Keratinocyte (primary cell): ENCODE results near the gene DENND6B. TPM values are rescaled to one million over a fixed set of nuclear protein-coding genes. Genes with fewer than 3 reads are reported as not detected.

Source experiments
- DNase-seq: peaks from one replicate; pipeline ENCODE4 v3.0.0-alpha.2; 2011; ENCODE audit warnings: low read depth, missing footprints, low spot score
- FAIRE-seq: peaks from 2 replicates; lab custom pipeline; 2011; peaks lifted over from hg19 to GRCh38; lab: Jason Lieb, UNC
- H2AFZ ChIP-seq: 2 replicates; pipeline ENCODE4 v1.6.0; 2012; ENCODE audit warnings: low read length, control low read depth, inconsistent platforms; ENCODE audit not compliant: control insufficient read depth
- H3K27ac ChIP-seq: 2 replicates; pipeline ENCODE4 v1.5.1; 2011; ENCODE audit warnings: low read length; ENCODE audit not compliant: control insufficient read depth, insufficient read depth
- H3K27me3 ChIP-seq: 3 replicates; pipeline ENCODE4 v1.6.0; 2011; ENCODE audit warnings: low read length; ENCODE audit not compliant: control insufficient read depth, insufficient read depth; ENCODE audit errors: extremely low read depth
- H3K36me3 ChIP-seq, 2 experiments: 2 replicates in 1 of 2; 3 replicates in 1 of 2; pipeline ENCODE4 v1.5.1; 2011; ENCODE audit warnings: low read length in 2 of 2, mild to moderate bottlenecking in 1 of 2; ENCODE audit not compliant: control insufficient read depth in 2 of 2, insufficient read depth in 2 of 2; ENCODE audit errors: extremely low read depth in 1 of 2
- H3K4me1 ChIP-seq: 3 replicates; pipeline ENCODE4 v1.5.1; 2011; ENCODE audit warnings: low read length; ENCODE audit not compliant: control insufficient read depth, insufficient read depth; ENCODE audit errors: extremely low read depth
- H3K4me2 ChIP-seq: 3 replicates; pipeline ENCODE4 v1.6.0; 2011; ENCODE audit warnings: low read depth, low read length; ENCODE audit not compliant: control insufficient read depth, insufficient read depth; ENCODE audit errors: extremely low read depth
- H3K4me3 ChIP-seq, 3 experiments: fragments of 200-600 bp in 1 of 3; sonication (generic) in 1 of 3; 2 replicates in 2 of 3; 3 replicates in 1 of 3; pipeline ENCODE4 v1.5.1; 2011 to 2016; ENCODE audit warnings: low read length in 3 of 3, mild to moderate bottlenecking in 3 of 3, control low read depth in 2 of 3, inconsistent platforms in 1 of 3, low read depth in 1 of 3, mixed read lengths in 1 of 3, mixed run types in 1 of 3, moderate library complexity in 1 of 3; ENCODE audit not compliant: control insufficient read depth in 2 of 3, insufficient read depth in 2 of 3; ENCODE audit errors: extremely low read depth in 1 of 3
- H3K79me2 ChIP-seq: 2 replicates; pipeline ENCODE4 v1.6.0; 2012; ENCODE audit warnings: low read length; ENCODE audit not compliant: control insufficient read depth, insufficient read depth
- H3K9ac ChIP-seq: 3 replicates; pipeline ENCODE4 v1.6.0; 2011; ENCODE audit warnings: low read length; ENCODE audit not compliant: control insufficient read depth, insufficient read depth; ENCODE audit errors: extremely low read depth
- H3K9me1 ChIP-seq: 3 replicates; pipeline ENCODE4 v1.6.0; 2011; ENCODE audit warnings: low read length; ENCODE audit not compliant: control insufficient read depth, insufficient read depth; ENCODE audit errors: extremely low read depth
- H3K9me3 ChIP-seq: 2 replicates; pipeline ENCODE4 v1.5.1; 2012; ENCODE audit warnings: low read depth, low read length; ENCODE audit not compliant: control insufficient read depth
- H4K20me1 ChIP-seq: 3 replicates; pipeline ENCODE4 v1.6.0; 2011; ENCODE audit warnings: low read length; ENCODE audit not compliant: control insufficient read depth, insufficient read depth; ENCODE audit errors: extremely low read depth
- CTCF ChIP-seq, 3 experiments: IDR thresholded peaks in 1 of 3; conservative IDR thresholded peaks in 1 of 3; optimal IDR thresholded peaks in 1 of 3; 2 replicates in 2 of 3; 3 replicates in 1 of 3; pipeline versions ENCODE3 to v1.5.1; 2011; ENCODE audit warnings: low read length in 3 of 3, mild to moderate bottlenecking in 3 of 3, moderate library complexity in 2 of 3, control low read depth in 1 of 3, inconsistent platforms in 1 of 3; ENCODE audit not compliant: insufficient read depth in 2 of 3; ENCODE audit errors: extremely low read depth in 1 of 3
- EZH2 ChIP-seq: IDR thresholded peaks from one replicate; pipeline ENCODE4 v1.6.1; 2012; ENCODE audit warnings: inconsistent platforms, mild to moderate bottlenecking, low read length, moderate library complexity
- dilution Hi-C: fragments of 300-500 bp; cut with MboI; formaldehyde crosslinking; loops from one replicate; pipeline ENCODE4 v1.7.0; 2020; ENCODE audit warnings: low sequenced_read_pairs; ENCODE audit not compliant: extremely low pct_ligation_motif_present
- polyA plus RNA-seq, 5 experiments: library from polyadenylated mRNA; depleted of rRNA in 3 of 5; stranded (reverse) in 3 of 5; stranded (forward) in 1 of 5; unstranded in 1 of 5; fragments of >200 nt; gene quantifications; 1 replicate in 1 of 5; 2 replicates in 3 of 5; 3 replicates in 1 of 5; pipeline versions ENCODE4 v1.2.1 to v1.2.3, GENCODE V29; 2011 to 2012; ENCODE audit warnings: missing spikeins in 2 of 5, low read depth in 1 of 5, low replicate concordance in 1 of 5

The DENND6B gene
- polyA plus RNA-seq, 1 donor (not counting 4 experiments of a cell fraction or from before 2014, with no cell fraction given): 0.94 TPM

- H3K4me2 ChIP-seq: no peak overlapping the region
- H3K4me1 ChIP-seq: no peaks in the 10 kb centered on the region
- H3K79me2 ChIP-seq: peaks cover 76% of the 10 kb centered on the region
- no peak overlapping the region for H3K4me3 ChIP-seq
- FAIRE-seq (peak; percentile 13), DNase-seq (no peak)
- no peaks in the 10 kb centered on the region for H3K9me3 ChIP-seq
- dilution Hi-C loops: no loop called here
- no peak overlapping the region for H2AFZ ChIP-seq
- peaks cover 4% of the 10 kb centered on the region for H3K9me1 ChIP-seq
- H3K9ac ChIP-seq: no peak overlapping the region
- peaks cover 12% of the 10 kb centered on the region for H4K20me1 ChIP-seq
- no peak for TF ChIP-seq EZH2
- no peak for TF ChIP-seq CTCF (optimal IDR thresholded peaks at IDR 0.05 in 1 of 3, IDR thresholded peaks at IDR 0.05 in 1 of 3, conservative IDR thresholded peaks at IDR 0.05 in 1 of 3; ENCODE audit: extremely low read depth in 1 of 3, insufficient read depth in 2 of 3, low read length in 3 of 3)
- peaks cover 13 to 14% of the 10 kb centered on the region in 2 experiments for H3K36me3 ChIP-seq
- no peaks in the 10 kb centered on the region for H3K27me3 ChIP-seq
- no peak overlapping the region for H3K27ac ChIP-seq
Observed at GRCh38 chr22:50361222-50361621, 34.4 kb upstream of the DENND6B start.

GRCh38 chr22:50360578-50360977, 33.8 kb upstream of the DENND6B start:
- no peak overlapping the region for H3K4me2 ChIP-seq
- H3K9me3 ChIP-seq: no peaks in the 10 kb centered on the region
- no peak overlapping the region for H3K4me3 ChIP-seq
- FAIRE-seq (no peak), DNase-seq (no peak)
- peaks cover 13 to 14% of the 10 kb centered on the region in 2 experiments for H3K36me3 ChIP-seq
- peaks cover 12% of the 10 kb centered on the region for H4K20me1 ChIP-seq
- H3K9ac ChIP-seq: no peak overlapping the region
- H2AFZ ChIP-seq: no peak overlapping the region
- H3K79me2 ChIP-seq: peaks cover 72% of the 10 kb centered on the region
- no peaks in the 10 kb centered on the region for H3K4me1 ChIP-seq
- peaks cover 4% of the 10 kb centered on the region for H3K9me1 ChIP-seq
- dilution Hi-C loops: no loop called here
- TF ChIP-seq CTCF (optimal IDR thresholded peaks at IDR 0.05 in 1 of 3, IDR thresholded peaks at IDR 0.05 in 1 of 3, conservative IDR thresholded peaks at IDR 0.05 in 1 of 3; ENCODE audit: extremely low read depth in 1 of 3, insufficient read depth in 2 of 3, low read length in 3 of 3) (no peak), EZH2 (no peak)
- H3K27ac ChIP-seq: no peak overlapping the region
- no peaks in the 10 kb centered on the region for H3K27me3 ChIP-seq
